Measurements from ENCODE around the gene AIG1. TPM values are rescaled to one million over a fixed set of nuclear protein-coding genes. Genes with fewer than 3 reads are reported as not detected.
A peak's percentile ranks its signal among the peaks of the same experiment; 100 is the strongest.

AIG1 gene
- total RNA-seq, 1 donor from 2014 or later, result 29.6 TPM

GRCh38 chr6:143149771-143150170 lies 89.1 kb downstream of the AIG1 start:
- Histone ChIP-seq H3K27ac (no peak overlapping the region), H3K4me1 (no peaks in the 10 kb centered on the region), H3K4me3 (no peak overlapping the region), H3K27me3 (ENCODE audit: low read depth) (no peaks in the 10 kb centered on the region), H3K36me3 (no peaks in the 10 kb centered on the region), H3K9me3 (no peaks in the 10 kb centered on the region)
- no peak for TF ChIP-seq CTCF (IDR thresholded peaks at IDR 0.05)
- intact Hi-C loops (cut with DNase I), result no loop called here
- no peak for ATAC-seq
- DNase-seq, result no peak

GRCh38 chr6:143150281-143150680 lies 89.6 kb downstream of the AIG1 start:
- ATAC-seq, result no peak

GRCh38 chr6:143151381-143151780 lies 90.7 kb downstream of the AIG1 start:
- H3K27ac ChIP-seq, result no peak overlapping the region
- DNase-seq (no peak), ATAC-seq (no peak)
- H3K27me3 ChIP-seq (ENCODE audit: low read depth), result no peaks in the 10 kb centered on the region
- H3K4me3 ChIP-seq, result no peak overlapping the region
- H3K36me3 ChIP-seq, result no peaks in the 10 kb centered on the region
- intact Hi-C loops (cut with DNase I), result no loop called here
- no peaks in the 10 kb centered on the region for H3K9me3 ChIP-seq
- TF ChIP-seq CTCF (IDR thresholded peaks at IDR 0.05), result no peak
- no peaks in the 10 kb centered on the region for H3K4me1 ChIP-seq

More at GRCh38 chr6:143150281-143150680, 89.6 kb downstream of the AIG1 start:
- no peaks in the 10 kb centered on the region for H3K27me3 ChIP-seq (ENCODE audit: low read depth)
- no peaks in the 10 kb centered on the region for H3K9me3 ChIP-seq
- H3K36me3 ChIP-seq, result no peaks in the 10 kb centered on the region
- DNase-seq, result no peak
- H3K4me1 ChIP-seq, result no peaks in the 10 kb centered on the region
- H3K4me3 ChIP-seq, result no peak overlapping the region
- intact Hi-C loops (cut with DNase I), result no loop called here
- H3K27ac ChIP-seq, result no peak overlapping the region
- TF ChIP-seq CTCF (IDR thresholded peaks at IDR 0.05), result no peak

GRCh38 chr6:143155681-143156080 lies 95.0 kb downstream of the AIG1 start:
- intact Hi-C loops (cut with DNase I), result no loop called here
- Histone ChIP-seq H3K4me1 (peaks cover 5% of the 10 kb centered on the region), H3K9me3 (no peaks in the 10 kb centered on the region), H3K4me3 (no peak overlapping the region), H3K27me3 (ENCODE audit: low read depth) (no peaks in the 10 kb centered on the region), H3K36me3 (no peaks in the 10 kb centered on the region), H3K27ac (no peak overlapping the region)
- ATAC-seq, result no peak
- no peak for DNase-seq
- TF ChIP-seq CTCF (IDR thresholded peaks at IDR 0.05), result no peak

GRCh38 chr6:143157131-143157530 lies 96.4 kb downstream of the AIG1 start:
- Histone ChIP-seq H3K4me3 (no peak overlapping the region), H3K27ac (no peak overlapping the region), H3K4me1 (peaks cover 5% of the 10 kb centered on the region), H3K36me3 (no peaks in the 10 kb centered on the region), H3K27me3 (ENCODE audit: low read depth) (no peaks in the 10 kb centered on the region), H3K9me3 (no peaks in the 10 kb centered on the region)
- DNase-seq (no peak), ATAC-seq (no peak)
- TF ChIP-seq CTCF (IDR thresholded peaks at IDR 0.05), result no peak
- intact Hi-C loops (cut with DNase I), result no loop called here

GRCh38 chr6:143158113-143158581 lies 97.5 kb downstream of the AIG1 start:
- ATAC-seq, result peak in 1 of 2 donors; percentile 23
- H3K27me3 ChIP-seq (ENCODE audit: low read depth), result no peaks in the 10 kb centered on the region
- H3K4me1 ChIP-seq, result peaks cover 5% of the 10 kb centered on the region
- H3K27ac ChIP-seq, result no peak overlapping the region
- no peak overlapping the region for H3K4me3 ChIP-seq
- no peaks in the 10 kb centered on the region for H3K36me3 ChIP-seq
- no peak for TF ChIP-seq CTCF (IDR thresholded peaks at IDR 0.05)
- no peak for DNase-seq
- H3K9me3 ChIP-seq, result no peaks in the 10 kb centered on the region
- intact Hi-C loops (cut with DNase I), result no loop called here

Measured in lower lobe of right lung (tissue), 2 donors.